HTERT RPE-1 (cell line): ENCODE results near the gene KCNH5.

Experiments used
- in situ Hi-C: fragments of 300-500 bp; cut with MboI; formaldehyde crosslinking; loops from 4 replicates; pipeline ENCODE4 v1.14.3; 2020; ENCODE audit warnings: low sequenced_read_pairs

The KCNH5 gene

GRCh38 chr14:62745496-62745895, 299.8 kb downstream of the KCNH5 start:
- in situ Hi-C loops, result no loop called here

GRCh38 chr14:62743560-62743959, 301.7 kb downstream of the KCNH5 start:
- in situ Hi-C loops, result no loop called here

GRCh38 chr14:62743118-62743517, 302.1 kb downstream of the KCNH5 start:
- in situ Hi-C loops, result no loop called here

- in situ Hi-C loops, result no loop called here
These were observed 305.6 kb downstream of the KCNH5 start for GRCh38 chr14:62739647-62740046.

- in situ Hi-C loops, result no loop called here
These were observed 308.9 kb downstream of the KCNH5 start for GRCh38 chr14:62736048-62737043.

- in situ Hi-C loops, result no loop called here
These were observed 310.4 kb downstream of the KCNH5 start for GRCh38 chr14:62734831-62735230.

GRCh38 chr14:62722406-62722805, 322.9 kb downstream of the KCNH5 start:
- in situ Hi-C loops, result no loop called here

GRCh38 chr14:62718629-62719028, 326.6 kb downstream of the KCNH5 start:
- in situ Hi-C loops, result no loop called here

GRCh38 chr14:62711351-62712023, 333.8 kb downstream of the KCNH5 start:
- in situ Hi-C loops, result no loop called here

- in situ Hi-C loops, result no loop called here
These were observed 334.4 kb downstream of the KCNH5 start for GRCh38 chr14:62710811-62711210.

GRCh38 chr14:62709773-62710172, 335.5 kb downstream of the KCNH5 start:
- in situ Hi-C loops, result no loop called here

GRCh38 chr14:62706217-62706616, 339.0 kb downstream of the KCNH5 start:
- in situ Hi-C loops, result no loop called here

GRCh38 chr14:62697461-62697860, 347.8 kb downstream of the KCNH5 start:
- in situ Hi-C loops, result no loop called here

GRCh38 chr14:62696929-62697328, 348.3 kb downstream of the KCNH5 start:
- in situ Hi-C loops, result no loop called here

GRCh38 chr14:62696331-62696924, 348.8 kb downstream of the KCNH5 start:
- in situ Hi-C loops, result no loop called here

- in situ Hi-C loops, result no loop called here
These were observed 351.2 kb downstream of the KCNH5 start for GRCh38 chr14:62694075-62694474.

GRCh38 chr14:62692490-62693106, 352.7 kb downstream of the KCNH5 start:
- in situ Hi-C loops, result no loop called here

- in situ Hi-C loops, result no loop called here
These were observed 353.4 kb downstream of the KCNH5 start for GRCh38 chr14:62691647-62692489.

- in situ Hi-C loops, result no loop called here
These were observed 355.5 kb downstream of the KCNH5 start for GRCh38 chr14:62689733-62690132.

- in situ Hi-C loops, result no loop called here
These were observed 357.4 kb downstream of the KCNH5 start for GRCh38 chr14:62687818-62688217.
